Astrocyte (in vitro differentiated cells and primary cell): ENCODE data around the gene RASGRP3.

ENCODE experiments used
- EZH2 ChIP-seq: IDR thresholded peaks from 2 replicates; pipeline ENCODE4 v1.6.1; 2012; ENCODE audit warnings: mild to moderate bottlenecking, low read length, inconsistent platforms; ENCODE audit not compliant: insufficient read depth
- TF ChIP-seq, protein P1 (sequence below): IDR thresholded peaks from 2 replicates; pipeline ENCODE4 v1.5.1; 2011; ENCODE audit warnings: low read depth, mild to moderate bottlenecking, inconsistent platforms, low read length, moderate library complexity; ENCODE audit not compliant: insufficient read depth

DNA sequence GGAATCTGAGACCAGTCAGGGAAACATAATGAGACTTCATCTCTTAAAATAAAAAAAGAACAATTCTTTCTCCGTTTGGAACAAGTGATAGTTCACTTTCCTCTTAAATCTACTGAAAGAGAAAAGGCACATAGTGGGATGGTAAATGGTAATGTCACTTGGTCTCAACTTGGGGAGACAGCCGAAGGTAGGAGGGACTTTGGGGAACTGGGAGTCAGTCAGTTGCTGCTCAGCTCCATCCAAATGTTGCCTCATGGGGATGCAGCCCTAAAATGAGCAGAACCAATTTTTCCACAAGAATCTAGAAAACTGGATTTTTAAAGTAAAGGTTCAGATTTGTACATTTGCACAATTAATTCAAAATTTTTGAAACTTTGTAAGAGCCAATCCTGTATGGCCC, 19.2 kb downstream of the RASGRP3 start:
- TF ChIP-seq, protein P1, sequence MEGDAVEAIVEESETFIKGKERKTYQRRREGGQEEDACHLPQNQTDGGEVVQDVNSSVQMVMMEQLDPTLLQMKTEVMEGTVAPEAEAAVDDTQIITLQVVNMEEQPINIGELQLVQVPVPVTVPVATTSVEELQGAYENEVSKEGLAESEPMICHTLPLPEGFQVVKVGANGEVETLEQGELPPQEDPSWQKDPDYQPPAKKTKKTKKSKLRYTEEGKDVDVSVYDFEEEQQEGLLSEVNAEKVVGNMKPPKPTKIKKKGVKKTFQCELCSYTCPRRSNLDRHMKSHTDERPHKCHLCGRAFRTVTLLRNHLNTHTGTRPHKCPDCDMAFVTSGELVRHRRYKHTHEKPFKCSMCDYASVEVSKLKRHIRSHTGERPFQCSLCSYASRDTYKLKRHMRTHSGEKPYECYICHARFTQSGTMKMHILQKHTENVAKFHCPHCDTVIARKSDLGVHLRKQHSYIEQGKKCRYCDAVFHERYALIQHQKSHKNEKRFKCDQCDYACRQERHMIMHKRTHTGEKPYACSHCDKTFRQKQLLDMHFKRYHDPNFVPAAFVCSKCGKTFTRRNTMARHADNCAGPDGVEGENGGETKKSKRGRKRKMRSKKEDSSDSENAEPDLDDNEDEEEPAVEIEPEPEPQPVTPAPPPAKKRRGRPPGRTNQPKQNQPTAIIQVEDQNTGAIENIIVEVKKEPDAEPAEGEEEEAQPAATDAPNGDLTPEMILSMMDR: no peak
- no peak for TF ChIP-seq EZH2
